K562 (cell line): ENCODE results near the gene DTX3. TPM values are rescaled to one million over a fixed set of nuclear protein-coding genes. Genes with fewer than 3 reads are reported as not detected.

Experiments used
- FOXM1 ChIP-seq, 2 experiments: fragments of 450-650 bp in 1 of 2; sonication (generic) in 1 of 2; formaldehyde crosslinking in 1 of 2; IDR thresholded peaks; 2 replicates each; pipeline versions ENCODE4 v1.6.1 to v1.9.0; 2017 to 2022; ENCODE audit warnings: low read depth in 2 of 2, mild to moderate bottlenecking in 2 of 2, missing genetic modification reagents in 1 of 2, moderate library complexity in 1 of 2
- MIER1 ChIP-seq: fragments of 450-650 bp; IDR thresholded peaks from 2 replicates; pipeline ENCODE4 v1.6.1; 2016; ENCODE audit warnings: antibody characterized with exemption, mild to moderate bottlenecking, low read depth
- RAD51 ChIP-seq: fragments of 450-650 bp; IDR thresholded peaks from 2 replicates; pipeline ENCODE4 v1.7.1; 2016; ENCODE audit warnings: low read depth, mild to moderate bottlenecking, borderline replicate concordance
- polyA plus RNA-seq, 8 experiments: library from polyadenylated mRNA; depleted of rRNA in 4 of 8; stranded (reverse) in 5 of 8; unstranded in 3 of 8; fragments of >200 nt; fragmentation: Nextera tagmentation in 2 of 8; fragmentation: Illumina TruSeq in 1 of 8; extraction: Ambion mirVana in 2 of 8; extraction: Trizol in 1 of 8; gene quantifications; 2 replicates each; pipeline versions ENCODE4 v1.2.1 to v1.2.3, GENCODE V29; 2011 to 2014; ENCODE audit warnings: inconsistent platforms in 1 of 8, missing spikeins in 1 of 8
- total RNA-seq, 7 experiments: library from RNA; depleted of rRNA in 6 of 7; stranded (reverse); fragments of >200 nt in 6 of 7; fragmentation: Illumina TruSeq in 2 of 7; extraction: Trizol in 2 of 7; gene quantifications; 2 replicates each; pipeline versions ENCODE4 v1.2.1 to v1.2.3, GENCODE V29; 2011 to 2021; ENCODE audit warnings: low replicate concordance in 1 of 7
- TF ChIP-seq, protein P1 (sequence below): fragments of 200-600 bp; sonication (generic); IDR thresholded peaks from one replicate; pipeline ENCODE4 v1.6.1; 2012; ENCODE audit warnings: mild to moderate bottlenecking, low read depth, low read length, inconsistent platforms
- TF ChIP-seq, protein P2 (sequence below), 2 experiments: fragments of 450-650 bp; IDR thresholded peaks; 2 replicates each; pipeline ENCODE4 v1.6.1; 2016; ENCODE audit warnings: mild to moderate bottlenecking in 2 of 2, borderline replicate concordance in 1 of 2, low read depth in 1 of 2, moderate library complexity in 1 of 2

DTX3 gene
- total and polyA plus RNA-seq, 9 of the 15 experiments (the other 6 are each of a cell fraction or from before 2014, with no cell fraction given), result 0.03 to 0.09 (median 0.06) TPM; not detected in 6

DNA sequence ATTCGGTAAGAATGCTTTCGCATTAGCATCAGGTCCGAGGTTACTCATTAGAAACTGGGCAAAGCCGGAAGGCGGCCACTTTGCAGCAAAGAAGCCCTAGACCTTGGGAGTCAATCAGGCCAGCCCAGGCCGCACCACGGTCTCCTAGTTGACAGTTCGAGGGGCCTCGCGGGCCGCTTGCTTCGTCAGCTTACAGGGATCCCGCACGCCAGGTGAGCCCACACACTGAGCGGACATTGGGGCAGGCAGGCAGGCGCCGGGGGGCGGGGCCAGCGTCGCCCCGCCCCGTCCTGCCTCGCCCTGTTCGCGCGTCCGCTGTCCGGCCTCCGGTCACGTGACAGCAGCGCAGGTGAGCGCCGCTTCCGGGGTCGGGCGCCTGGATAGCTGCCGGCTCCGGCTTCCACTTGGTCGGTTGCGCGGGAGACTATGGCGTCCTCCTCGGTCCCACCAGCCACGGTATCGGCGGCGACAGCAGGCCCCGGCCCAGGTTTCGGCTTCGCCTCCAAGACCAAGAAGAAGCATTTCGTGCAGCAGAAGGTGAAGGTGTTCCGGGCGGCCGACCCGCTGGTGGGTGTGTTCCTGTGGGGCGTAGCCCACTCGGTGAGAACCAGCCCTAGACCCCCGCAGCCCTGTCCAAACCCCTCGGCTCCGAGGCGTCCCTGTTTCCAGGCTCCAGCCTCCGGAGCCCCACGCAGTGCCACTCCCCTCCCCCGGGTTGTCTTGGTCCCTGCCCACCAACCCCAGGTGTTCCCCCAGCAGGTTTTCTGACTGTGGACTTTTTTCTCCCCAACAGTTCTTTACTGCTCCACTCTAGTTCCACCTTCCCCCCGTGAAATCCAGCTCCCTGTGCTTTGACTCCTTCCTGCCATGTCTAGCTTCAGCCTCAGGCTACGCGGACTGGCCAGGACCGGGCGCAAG, 13.5 kb upstream of the DTX3 start, which contains the start of gene PIP4K2C (continued):
- TF ChIP-seq, protein P1, sequence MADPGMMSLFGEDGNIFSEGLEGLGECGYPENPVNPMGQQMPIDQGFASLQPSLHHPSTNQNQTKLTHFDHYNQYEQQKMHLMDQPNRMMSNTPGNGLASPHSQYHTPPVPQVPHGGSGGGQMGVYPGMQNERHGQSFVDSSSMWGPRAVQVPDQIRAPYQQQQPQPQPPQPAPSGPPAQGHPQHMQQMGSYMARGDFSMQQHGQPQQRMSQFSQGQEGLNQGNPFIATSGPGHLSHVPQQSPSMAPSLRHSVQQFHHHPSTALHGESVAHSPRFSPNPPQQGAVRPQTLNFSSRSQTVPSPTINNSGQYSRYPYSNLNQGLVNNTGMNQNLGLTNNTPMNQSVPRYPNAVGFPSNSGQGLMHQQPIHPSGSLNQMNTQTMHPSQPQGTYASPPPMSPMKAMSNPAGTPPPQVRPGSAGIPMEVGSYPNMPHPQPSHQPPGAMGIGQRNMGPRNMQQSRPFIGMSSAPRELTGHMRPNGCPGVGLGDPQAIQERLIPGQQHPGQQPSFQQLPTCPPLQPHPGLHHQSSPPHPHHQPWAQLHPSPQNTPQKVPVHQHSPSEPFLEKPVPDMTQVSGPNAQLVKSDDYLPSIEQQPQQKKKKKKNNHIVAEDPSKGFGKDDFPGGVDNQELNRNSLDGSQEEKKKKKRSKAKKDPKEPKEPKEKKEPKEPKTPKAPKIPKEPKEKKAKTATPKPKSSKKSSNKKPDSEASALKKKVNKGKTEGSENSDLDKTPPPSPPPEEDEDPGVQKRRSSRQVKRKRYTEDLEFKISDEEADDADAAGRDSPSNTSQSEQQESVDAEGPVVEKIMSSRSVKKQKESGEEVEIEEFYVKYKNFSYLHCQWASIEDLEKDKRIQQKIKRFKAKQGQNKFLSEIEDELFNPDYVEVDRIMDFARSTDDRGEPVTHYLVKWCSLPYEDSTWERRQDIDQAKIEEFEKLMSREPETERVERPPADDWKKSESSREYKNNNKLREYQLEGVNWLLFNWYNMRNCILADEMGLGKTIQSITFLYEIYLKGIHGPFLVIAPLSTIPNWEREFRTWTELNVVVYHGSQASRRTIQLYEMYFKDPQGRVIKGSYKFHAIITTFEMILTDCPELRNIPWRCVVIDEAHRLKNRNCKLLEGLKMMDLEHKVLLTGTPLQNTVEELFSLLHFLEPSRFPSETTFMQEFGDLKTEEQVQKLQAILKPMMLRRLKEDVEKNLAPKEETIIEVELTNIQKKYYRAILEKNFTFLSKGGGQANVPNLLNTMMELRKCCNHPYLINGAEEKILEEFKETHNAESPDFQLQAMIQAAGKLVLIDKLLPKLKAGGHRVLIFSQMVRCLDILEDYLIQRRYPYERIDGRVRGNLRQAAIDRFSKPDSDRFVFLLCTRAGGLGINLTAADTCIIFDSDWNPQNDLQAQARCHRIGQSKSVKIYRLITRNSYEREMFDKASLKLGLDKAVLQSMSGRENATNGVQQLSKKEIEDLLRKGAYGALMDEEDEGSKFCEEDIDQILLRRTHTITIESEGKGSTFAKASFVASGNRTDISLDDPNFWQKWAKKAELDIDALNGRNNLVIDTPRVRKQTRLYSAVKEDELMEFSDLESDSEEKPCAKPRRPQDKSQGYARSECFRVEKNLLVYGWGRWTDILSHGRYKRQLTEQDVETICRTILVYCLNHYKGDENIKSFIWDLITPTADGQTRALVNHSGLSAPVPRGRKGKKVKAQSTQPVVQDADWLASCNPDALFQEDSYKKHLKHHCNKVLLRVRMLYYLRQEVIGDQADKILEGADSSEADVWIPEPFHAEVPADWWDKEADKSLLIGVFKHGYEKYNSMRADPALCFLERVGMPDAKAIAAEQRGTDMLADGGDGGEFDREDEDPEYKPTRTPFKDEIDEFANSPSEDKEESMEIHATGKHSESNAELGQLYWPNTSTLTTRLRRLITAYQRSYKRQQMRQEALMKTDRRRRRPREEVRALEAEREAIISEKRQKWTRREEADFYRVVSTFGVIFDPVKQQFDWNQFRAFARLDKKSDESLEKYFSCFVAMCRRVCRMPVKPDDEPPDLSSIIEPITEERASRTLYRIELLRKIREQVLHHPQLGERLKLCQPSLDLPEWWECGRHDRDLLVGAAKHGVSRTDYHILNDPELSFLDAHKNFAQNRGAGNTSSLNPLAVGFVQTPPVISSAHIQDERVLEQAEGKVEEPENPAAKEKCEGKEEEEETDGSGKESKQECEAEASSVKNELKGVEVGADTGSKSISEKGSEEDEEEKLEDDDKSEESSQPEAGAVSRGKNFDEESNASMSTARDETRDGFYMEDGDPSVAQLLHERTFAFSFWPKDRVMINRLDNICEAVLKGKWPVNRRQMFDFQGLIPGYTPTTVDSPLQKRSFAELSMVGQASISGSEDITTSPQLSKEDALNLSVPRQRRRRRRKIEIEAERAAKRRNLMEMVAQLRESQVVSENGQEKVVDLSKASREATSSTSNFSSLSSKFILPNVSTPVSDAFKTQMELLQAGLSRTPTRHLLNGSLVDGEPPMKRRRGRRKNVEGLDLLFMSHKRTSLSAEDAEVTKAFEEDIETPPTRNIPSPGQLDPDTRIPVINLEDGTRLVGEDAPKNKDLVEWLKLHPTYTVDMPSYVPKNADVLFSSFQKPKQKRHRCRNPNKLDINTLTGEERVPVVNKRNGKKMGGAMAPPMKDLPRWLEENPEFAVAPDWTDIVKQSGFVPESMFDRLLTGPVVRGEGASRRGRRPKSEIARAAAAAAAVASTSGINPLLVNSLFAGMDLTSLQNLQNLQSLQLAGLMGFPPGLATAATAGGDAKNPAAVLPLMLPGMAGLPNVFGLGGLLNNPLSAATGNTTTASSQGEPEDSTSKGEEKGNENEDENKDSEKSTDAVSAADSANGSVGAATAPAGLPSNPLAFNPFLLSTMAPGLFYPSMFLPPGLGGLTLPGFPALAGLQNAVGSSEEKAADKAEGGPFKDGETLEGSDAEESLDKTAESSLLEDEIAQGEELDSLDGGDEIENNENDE, result no peak
- TF ChIP-seq MIER1 (no peak), FOXM1 (IDR thresholded peaks at IDR 0.05; ENCODE audit: low read depth) (no peak), FOXM1 (CRISPR knock-in tag; IDR thresholded peaks at IDR 0.05; ENCODE audit: low read depth) (0 out of 2 replicates have a peak, but pooled peaks have one; percentile 64), RAD51 (peak; percentile 98)
- TF ChIP-seq, protein P2, sequence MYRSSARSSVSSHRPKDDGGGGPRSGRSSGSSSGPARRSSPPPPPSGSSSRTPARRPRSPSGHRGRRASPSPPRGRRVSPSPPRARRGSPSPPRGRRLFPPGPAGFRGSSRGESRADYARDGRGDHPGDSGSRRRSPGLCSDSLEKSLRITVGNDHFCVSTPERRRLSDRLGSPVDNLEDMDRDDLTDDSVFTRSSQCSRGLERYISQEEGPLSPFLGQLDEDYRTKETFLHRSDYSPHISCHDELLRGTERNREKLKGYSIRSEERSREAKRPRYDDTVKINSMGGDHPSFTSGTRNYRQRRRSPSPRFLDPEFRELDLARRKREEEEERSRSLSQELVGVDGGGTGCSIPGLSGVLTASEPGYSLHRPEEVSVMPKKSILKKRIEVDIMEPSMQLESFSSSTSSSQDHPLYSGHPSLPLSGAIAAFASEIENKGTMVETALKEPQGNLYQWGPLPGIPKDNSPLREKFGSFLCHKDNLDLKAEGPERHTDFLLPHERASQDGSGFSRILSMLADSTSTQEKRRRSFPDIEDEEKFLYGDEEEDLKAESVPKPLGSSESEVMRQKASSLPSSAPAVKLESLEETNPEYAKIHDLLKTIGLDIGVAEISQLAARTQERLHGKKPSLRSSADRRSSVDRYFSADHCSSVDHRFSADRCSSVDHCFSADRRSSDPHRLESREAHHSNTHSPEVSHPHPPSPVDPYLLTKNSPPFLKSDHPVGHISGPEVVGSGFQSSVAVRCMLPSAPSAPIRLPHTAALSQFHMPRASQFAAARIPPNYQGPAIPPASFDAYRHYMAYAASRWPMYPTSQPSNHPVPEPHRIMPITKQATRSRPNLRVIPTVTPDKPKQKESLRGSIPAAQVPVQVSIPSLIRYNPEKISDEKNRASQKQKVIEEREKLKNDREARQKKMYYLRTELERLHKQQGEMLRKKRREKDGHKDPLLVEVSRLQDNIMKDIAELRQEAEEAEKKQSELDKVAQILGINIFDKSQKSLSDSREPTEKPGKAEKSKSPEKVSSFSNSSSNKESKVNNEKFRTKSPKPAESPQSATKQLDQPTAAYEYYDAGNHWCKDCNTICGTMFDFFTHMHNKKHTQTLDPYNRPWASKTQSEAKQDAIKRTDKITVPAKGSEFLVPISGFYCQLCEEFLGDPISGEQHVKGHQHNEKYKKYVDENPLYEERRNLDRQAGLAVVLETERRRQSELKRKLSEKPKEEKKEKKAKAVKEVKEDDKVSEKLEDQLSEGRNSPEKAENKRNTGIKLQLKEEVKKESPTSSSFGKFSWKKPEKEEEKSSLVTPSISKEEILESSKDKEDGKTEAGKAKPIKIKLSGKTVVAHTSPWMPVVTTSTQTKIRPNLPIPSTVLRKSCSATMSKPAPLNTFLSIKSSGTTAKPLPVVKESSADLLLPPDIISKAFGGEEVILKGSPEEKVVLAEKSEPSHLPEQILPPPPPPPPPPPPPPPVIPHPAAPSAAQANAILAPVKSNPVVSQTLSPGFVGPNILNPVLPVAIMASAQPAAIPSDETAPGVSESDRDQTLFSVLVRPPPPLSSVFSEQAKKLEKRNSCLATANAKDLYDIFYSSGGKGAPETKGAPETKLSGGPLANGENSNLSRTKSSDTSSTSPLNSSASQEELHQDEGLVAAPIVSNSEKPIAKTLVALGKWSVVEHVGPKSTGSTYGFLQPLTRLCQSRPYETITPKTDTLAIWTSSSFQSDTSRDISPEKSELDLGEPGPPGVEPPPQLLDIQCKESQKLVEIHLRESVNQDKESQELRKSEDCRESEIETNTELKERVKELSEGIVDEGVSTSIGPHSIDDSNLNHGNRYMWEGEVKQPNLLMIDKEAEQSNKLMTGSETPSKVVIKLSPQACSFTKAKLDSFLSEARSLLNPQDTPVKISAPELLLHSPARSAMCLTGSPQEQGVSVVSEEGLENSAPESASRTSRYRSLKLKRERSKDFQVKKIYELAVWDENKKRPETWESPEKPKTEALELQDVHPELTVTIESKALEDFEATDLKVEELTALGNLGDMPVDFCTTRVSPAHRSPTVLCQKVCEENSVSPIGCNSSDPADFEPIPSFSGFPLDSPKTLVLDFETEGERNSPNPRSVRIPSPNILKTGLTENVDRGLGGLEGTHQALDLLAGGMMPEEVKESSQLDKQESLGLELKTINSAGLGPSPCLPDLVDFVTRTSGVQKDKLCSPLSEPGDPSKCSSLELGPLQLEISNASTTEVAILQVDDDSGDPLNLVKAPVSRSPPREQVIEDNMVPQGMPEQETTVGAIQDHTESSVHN (IDR thresholded peaks at IDR 0.05; ENCODE audit: borderline replicate concordance in 1 of 2, low read depth in 1 of 2), result no peak
